HG02588 (cell line): Measurements from ENCODE around the gene TMEM140.

Experiments
- ATAC-seq: cut with Tn5 transposase; IDR thresholded peaks from one replicate; pipeline ENCODE4 v1.9.1; 2021; ENCODE audit warnings: mild to moderate bottlenecking, moderate library complexity; ENCODE audit not compliant: unreplicated experiment

TMEM140 gene

DNA sequence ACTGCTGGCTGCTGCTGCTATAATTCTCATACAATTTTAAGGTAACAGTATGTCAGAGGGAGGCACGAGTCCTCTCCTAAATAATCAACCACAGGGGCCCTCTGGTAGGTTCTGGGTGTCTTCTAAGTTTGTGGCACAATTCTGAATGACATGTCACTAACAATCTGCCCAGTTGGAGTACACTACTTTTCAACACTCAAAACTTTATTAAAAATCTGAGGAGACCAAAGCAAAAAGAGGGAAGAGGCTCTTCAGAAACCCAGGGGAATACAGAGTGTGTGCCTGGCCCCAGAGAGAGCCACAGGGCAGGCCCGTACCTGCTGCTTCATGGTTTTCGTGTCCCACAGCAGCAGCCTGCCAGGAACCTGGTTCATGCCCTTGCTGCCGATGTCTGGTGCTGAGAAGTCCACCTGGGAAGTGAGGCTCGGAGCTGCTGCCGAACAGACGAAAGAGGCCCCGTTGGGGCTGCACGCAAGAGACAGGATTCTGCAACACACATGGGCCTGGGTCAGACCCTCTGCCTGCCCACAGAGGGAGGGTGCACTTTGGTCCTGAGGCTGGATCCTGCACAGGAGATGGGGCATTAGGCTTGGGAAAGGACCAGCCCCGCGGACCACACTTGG lies 45.2 kb downstream of the TMEM140 start:
- ATAC-seq: no peak

DNA sequence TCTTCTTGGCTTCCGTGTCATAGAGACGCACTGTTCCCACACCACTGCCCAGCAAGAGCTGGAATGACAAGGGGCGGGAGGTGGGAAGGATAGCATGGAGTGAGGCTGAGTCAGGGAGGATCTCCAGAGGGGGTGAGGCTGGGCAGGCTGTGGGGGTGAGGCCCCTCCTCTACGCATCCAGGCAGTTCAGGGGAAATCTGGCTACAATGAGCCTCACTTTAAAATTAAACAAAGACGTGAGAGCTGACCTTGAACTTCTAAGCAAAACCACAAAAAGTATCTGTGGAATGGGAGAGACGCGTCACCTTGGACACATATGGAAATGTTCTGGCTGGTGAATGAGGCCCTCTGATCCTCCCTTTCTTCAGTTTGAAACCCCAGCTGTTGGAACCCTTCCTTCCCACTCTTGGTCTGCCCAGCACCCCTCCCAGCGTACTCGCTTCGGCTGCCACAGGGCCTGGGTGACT lies 45.8 kb downstream of the TMEM140 start:
- ATAC-seq: no peak

DNA sequence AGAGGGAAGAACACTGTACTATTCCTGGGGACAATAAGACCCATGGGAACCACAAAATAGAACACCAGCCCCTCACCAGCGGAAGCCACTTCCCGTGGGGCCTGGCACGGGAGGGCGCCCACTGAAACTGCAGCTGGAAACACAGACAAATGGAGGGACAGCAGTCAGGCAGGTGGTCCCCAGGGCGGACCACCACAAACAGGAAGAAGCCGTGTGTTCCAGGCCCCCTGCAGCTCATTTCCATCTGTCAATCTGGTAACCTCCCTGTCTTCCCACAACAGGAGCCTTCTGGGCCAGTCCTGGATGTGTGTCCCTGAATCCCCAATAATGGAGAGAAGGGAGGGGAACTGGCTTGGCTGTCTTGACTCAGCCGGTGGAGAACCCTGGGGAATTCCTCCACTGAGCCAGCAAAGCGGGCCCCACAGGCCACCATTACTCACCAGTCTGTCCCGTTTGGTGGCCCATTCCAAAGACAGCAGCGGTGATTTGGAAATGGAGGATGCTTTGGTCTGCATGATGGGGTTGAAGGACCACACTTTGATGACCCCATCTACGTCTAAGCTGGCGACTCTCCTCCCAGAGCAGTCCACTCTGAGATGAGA lies 46.7 kb downstream of the TMEM140 start:
- ATAC-seq: no peak

DNA sequence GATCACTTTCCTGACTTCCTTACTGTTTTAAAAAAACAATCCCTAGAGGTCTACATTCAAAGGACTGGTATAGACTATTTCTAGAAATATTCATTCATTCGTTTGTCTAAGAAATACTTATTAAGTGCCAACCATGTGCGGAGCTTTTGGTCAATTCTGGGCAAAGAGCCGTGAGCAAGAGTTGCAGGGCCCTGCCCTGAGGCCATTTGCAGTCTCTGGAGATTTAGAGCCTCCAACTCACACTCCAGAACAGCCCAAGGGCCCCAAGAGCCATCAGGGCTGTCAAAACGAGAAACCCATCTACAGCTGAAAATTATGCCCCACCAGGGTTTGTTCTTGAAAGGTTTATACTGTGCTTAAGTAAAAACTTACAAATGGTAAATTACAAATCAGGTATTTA lies 47.3 kb downstream of the TMEM140 start:
- no peak for ATAC-seq

DNA sequence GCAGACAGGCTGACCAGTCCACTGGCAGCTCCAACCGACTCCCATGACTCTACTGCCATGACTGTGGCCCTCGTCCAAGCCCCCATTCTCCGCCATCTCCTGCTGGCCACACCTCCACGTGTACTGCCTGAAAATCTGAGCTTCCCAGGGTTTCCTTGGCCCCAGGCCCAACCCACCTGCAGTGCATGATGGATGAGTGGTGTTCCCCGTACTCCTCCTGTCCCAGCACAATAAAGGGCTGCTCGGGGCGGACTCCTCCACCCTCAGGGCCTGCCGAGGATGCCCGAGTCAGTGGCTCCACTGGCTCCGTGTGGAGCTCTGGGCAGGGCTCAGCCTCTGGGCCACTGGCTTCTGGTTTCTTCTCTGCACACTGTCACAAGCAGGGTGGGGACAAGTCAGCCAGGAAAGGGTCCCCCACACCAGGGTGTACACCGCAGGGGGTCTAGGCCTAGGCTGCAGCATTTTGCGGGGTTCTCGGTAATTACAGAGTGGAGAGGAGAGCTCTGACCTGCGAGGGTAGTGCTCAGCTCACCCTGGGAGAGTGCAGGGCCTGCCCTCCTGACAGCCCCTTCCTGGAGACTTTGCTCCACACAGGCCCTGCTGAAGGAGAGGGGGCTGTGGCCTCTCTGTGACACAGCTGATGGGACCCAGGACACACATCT lies 48.2 kb downstream of the TMEM140 start:
- ATAC-seq: no peak

DNA sequence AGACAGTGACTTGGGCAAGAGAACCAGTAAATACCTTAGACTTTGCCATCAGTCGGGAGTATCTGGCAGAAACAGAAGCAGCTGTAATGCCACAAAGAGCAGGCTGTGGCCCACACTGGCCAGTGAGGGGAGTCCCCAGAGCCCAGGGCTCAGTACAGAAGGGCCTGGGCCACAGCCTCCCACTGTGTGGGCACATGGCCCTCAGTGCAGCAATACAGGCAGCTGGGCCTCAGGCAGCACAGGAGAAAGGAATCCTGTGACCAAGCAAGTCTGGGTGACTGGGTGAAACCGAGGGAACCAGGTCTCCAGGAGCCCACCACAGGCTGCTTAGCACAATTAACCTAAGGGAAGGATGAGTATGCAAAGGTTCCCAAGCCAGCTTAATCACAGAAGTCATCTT lies 49.5 kb downstream of the TMEM140 start:
- ATAC-seq: peak; percentile 66

DNA sequence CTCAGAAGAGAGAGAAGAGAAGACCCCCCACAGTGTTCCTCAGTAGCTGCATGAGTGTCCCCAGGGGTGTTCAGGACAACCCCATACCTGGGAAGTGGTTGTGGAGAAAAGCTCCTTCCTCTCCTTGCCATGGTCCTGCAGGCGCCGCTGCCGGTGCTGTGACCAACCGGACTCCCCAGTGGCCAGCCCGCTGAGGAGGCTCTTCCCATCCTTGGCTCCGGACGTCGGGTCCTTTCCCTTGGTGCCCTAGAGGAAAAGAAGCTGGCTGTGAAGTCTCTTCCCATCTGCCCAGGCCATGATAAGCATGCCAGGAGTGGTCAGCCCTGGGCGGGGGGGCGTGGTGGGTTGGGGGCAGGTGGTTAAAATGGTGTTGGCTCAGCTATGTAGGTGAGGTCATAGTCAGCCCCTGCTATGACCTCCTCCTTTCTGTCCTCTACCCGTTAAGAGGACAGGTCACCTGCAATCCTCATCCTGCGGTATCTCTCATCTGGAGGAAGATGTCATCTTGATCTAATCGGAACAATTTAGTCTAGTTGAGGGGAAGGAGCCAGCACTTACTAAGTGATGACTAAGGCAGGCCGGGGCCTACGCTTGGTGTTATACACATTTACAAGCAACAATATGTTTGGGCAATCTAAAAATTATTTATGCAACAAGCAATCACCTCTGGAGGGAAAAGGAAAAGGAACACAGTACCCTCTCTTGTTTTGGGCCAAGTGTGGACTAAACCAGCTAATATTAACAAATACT lies 50.2 kb downstream of the TMEM140 start:
- peak; percentile 22 for ATAC-seq

DNA sequence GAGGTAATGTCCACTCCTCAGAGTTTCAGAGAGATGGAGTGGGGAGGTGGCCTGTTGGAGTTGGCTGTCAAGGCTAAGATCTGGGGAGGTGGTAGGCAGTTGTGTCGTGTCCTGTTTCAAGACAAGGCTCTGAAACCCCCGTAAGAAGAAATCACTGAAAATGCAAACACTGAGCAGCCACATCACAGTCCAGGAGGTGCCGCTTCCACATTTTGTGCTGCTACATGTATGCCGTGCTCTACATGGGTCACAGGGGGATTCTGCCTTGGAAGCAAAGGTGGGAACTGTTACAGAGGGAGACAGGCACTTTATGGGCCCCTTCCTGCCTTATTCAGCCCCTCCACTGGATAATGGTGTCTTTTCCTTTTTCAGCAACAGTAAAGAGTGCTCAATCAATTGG lies 51.6 kb downstream of the TMEM140 start:
- ATAC-seq: no peak

DNA sequence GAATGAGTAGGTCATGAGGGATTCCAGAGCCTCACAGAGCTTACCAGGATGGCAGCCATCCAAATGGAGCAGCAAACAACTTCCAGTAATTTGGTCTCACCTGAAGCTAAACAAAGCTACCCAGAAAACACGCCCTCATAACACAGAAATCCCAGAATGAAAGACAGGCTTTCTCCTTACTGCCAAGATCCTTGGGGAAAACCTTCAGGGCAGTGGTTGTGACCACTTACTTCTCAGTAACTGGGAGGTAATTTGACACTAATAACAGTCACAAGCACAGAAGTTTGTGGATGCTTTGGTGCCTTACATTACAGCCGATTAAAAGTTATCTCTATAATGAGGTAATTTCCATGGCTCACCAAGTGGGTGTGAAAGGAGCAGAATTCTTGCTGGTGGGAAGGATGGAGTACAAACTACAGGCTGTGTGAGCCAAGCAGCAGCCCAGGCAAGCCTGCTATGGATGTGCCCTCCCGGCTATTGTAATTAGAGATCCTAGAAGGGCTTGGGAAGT lies 53.0 kb downstream of the TMEM140 start:
- ATAC-seq: no peak

DNA sequence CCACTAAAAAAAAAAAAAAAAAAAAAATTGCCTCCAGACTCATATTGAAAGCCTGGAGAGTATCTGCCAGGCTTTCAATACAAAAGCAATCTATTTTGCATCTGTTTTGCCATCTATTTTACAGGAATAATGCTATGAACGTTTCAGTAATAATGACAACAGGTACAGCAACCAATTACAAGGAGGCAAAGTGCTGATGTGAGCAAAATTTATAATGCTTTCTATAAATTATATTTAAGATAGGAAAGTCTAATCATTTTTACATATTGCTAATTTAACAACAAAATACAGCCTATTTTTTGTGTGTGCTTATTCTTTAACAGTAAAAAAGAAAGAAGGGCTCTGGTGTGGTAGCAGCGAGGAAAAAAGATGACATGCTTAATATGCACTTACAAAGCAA lies 53.5 kb downstream of the TMEM140 start:
- ATAC-seq: no peak

DNA sequence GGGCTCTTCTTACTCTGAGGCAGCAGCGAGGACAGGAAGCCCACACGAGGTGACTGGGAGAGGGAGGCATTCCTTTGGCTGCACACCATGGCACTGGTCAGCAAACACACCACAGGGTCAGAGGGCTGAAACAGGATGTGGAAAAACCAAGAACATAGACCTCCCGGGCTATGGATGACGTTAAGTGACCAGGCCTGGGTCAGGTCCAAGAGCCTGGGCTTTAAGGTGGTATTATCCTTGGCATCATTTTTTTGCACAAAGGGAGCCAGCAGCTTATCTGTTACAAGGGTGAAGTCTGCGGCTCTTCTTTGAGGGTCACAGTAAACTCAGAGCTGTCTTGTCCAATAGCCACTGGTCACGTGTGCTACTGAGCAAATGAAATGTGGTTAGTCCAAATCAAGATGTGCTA lies 56.5 kb downstream of the TMEM140 start:
- no peak for ATAC-seq

DNA sequence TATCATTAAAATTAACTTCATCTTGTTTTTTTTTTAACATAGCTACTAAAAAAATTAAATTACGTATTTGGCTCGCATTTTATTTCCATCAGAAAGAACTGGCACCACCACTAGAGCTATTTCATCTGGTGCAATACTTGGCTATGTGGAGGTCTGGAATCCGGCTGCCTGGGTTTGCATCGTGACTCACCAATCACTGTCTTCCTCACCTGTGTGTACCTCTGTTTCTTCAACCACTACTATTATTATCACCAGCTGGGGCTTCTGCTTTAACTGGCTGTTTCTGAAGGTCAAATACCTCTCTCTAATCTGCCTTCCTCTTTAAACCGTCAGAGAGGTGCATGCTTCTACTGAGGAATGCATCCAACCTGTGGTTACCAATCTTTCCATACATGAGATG lies 57.0 kb downstream of the TMEM140 start:
- ATAC-seq: no peak

DNA sequence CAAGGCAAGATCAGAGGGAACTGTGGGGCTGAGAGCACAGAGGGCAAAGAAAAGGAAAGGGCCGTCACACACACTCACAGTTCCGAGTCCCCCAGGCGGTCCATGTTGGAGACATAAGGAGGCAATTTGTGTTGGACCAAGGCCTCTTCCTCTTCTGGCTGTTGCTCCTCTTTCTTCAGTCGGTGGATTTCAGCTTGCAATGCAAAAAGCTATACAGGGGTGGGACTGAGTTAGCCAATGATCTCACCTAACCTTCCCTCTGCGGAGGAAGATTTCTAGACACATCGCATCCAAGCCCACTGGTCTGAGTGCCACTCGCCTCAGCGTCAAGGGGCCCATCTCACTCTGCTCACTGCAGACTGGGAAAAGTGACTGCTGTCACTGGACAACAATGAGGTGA lies 58.0 kb downstream of the TMEM140 start:
- ATAC-seq: no peak

DNA sequence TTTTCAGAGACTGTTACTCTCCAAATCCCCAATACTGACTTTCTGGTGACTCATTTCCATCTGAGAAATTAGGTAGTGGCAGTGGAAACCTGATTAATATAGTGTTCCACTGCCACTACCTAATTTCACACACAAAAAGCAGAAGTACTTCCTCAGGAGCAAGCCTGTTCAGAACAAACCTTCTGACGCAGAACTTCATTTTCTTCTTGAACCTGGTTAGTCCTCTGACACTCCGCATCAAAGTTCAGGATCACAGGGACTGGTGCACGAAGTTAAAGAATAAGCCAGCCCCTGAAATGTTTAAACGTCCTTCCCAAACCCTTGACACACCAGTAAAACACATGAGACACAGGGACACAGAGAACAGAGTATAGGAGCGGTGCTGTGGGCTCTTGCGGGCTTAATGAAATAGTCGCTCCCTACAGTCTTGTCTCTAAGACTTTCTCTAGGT lies 59.1 kb downstream of the TMEM140 start:
- ATAC-seq: peak; percentile 25

DNA sequence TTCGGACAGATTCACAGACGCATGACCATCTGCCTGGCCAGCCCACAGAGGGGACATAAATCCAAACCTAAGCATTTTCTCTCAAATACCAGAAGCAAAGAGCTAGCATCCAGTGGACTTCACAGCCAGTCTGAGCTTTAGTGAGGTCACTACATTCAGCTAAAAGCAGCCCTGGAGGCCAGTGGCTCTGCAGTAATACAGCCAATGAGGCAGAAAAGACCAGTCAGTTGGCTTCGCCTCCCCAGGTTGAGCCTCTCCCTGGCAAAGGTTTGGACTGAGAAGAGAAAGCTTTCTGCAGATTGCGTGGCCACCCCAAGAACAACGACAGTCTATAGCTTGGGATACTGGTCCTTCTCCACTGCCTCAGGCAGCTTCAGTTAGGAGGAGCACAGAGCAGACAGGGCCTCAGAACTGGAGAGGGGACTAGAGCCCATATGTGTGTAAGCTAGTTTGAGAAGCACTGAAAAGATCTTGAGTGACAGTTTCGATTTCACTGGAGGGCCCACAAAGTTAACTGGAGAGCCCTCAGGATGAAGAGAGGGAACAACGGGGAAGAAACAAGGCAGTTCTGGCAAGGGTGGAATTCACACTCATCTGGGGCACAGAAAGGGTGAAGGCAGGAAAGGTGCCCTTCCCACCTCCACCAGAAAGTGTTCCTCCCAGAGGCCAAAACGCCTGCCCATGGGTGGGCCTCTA lies 59.7 kb downstream of the TMEM140 start:
- no peak for ATAC-seq

DNA sequence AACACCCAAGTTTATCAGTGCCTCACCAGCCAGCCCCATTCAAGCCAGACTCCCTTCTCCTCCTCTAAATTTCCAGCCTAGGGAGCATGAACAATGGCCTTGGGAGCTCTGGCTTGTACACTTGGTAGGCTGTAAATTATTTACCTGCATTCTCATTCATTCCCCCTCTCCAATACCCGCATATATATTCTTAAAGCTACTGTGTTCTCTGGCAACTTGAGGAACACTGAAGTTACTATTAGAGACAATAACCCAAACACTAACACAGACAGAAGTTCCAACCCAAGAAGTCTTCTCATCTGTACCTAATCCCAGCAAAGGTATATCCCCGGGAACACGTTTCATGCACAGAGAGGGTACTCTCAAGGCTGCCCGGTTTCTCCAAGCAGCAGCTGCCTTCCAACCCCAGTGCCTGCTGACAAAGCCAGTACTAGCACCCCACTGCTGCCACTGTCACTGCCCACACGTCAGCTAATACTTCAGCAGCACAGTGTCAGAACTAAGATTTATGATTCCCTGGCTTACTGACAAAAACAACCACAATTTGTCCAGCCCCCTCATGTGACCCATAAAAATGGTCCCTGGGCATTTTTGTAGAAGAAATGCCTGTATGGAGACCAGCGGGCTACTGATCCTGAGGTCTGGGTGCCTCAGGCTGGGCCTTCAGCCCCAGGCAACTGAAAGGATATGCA lies 60.4 kb downstream of the TMEM140 start:
- ATAC-seq: no peak

DNA sequence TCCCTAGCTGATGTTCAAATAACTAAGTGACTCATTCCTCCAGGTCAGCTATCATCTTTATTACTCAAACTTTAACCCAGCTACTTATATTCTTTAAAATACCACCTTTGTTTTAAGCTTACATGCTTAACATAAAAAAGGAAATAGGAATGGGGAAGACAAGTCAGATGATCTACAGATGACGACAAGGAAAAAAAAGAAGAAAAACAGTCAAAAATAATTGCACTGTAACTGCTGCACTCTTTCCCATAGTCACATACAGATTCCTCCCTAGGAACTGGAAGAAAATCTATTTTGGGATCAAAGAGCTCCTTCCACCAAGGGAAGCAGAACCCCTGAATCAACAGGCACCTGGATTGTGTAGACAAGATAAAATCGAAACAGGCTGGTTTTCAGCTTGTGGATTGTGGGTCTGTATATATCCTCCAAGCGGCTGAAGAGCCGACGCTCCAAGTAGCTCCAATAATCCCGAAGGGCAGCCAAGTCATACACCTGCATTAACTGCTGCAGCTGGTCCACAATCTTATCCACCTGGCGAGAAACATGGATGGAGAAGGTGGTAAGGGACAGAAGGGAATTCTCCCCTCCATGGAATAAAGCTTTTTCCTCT lies 61.5 kb downstream of the TMEM140 start:
- ATAC-seq: no peak

DNA sequence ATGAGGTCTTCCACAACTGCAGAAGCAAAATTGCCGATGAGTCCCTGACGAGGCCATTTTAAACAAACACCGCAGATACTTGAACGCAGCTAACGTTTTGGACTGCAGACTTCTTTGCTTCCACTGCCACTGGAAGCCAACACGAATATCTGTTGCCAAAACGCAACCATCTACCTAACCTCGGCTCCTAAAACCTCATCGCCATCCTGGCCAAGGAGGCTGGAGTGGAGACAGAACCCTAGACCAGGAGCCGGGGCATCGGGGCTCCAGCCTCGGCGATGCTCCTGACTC lies 63.0 kb downstream of the TMEM140 start:
- ATAC-seq: no peak

DNA sequence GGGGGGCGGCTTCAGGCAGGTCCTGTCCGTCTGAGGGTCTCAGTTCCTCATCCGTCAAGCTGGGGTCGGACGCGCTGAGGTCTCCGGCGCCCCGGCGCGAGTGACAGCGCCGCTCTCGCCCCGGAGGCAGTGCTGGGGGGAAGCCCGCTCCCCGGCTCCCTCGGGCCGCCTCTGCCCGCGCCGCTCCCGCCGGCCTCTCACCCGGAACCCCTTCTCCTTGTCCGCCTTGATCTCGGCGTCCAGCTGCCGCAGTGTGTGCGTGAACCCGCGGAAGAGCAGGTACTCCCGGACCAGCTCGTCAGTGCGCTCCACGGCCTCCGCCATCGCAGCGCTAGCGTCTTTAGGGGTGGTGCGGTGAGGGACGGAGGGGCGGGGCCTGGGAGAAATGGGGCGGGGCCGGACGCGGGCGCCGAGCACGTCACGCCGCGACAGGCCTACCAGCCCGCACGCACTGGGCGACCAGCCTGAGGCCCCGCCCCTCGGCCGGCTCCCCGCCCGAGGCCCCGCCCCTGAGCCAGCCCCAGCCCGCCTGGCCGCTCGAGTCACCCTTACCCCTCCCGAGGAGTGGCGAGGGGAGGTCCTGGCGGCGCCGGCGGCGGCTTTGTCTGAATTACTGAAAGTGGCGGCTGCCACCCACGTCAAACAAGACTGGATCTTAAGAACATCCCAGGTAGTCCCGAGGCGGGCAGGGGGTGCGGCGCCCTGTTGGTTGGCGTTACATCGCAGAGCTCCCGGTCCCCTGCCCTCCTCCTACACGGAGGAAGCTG lies 63.5 kb downstream of the TMEM140 start, which contains the start of gene WDR91:
TSS of gene WDR91 (minus strand) at position 348 of the 767 bp plus-strand sequence. CDS start at position 324, 24 bp downstream.
- peak; percentile 82 for ATAC-seq
